T follicular helper cell (primary cell): ENCODE results near the gene SLC12A9.
"Not testable (repeated sequence)": the region's sequence is repeated elsewhere in the genome, so short reads cannot be mapped to it uniquely, and the experiment has no call there.

Experiments
- DNase-seq: peaks from one replicate; pipeline ENCODE4 v3.0.0-alpha.2; 2020; ENCODE audit warnings: low read depth

SLC12A9 gene

DNA sequence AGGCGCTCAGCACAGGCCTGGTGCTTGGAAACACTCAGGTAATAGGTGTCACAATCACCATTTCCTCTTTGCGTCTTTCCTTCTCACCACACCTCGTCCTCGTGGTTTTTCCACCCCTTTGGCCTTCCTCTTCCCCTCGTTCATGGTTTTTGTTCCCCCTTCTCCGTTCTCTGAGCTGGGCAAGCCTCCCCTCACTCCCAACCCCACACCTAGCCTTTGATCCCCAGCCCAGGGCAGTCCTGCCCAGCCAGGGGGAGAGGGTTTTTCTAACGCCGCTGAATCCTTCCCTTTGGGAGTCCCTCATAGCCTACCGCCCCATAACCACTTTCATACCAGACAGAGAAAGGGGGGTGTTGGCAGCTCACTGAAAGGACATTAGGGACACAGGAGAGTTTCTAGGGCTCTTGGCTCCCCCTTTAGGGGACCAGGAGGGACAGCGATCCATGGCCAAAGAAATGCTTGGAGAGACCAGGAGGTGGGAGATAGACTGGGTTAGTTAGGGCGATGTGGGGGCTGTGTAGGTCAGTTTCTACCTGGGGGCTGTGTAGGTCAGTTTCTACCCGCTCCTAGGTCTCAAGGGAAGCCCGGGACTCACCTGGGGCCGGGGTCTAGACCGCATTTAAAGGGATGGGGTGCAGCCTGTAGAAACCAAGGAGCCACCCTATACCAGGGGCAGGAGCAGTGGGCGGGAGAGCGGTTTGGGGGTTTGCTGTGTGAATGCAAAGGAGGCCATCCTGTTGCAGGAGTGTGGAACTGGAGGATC lies 26.6 kb upstream of the SLC12A9 start:
- DNase-seq: no peak

DNA sequence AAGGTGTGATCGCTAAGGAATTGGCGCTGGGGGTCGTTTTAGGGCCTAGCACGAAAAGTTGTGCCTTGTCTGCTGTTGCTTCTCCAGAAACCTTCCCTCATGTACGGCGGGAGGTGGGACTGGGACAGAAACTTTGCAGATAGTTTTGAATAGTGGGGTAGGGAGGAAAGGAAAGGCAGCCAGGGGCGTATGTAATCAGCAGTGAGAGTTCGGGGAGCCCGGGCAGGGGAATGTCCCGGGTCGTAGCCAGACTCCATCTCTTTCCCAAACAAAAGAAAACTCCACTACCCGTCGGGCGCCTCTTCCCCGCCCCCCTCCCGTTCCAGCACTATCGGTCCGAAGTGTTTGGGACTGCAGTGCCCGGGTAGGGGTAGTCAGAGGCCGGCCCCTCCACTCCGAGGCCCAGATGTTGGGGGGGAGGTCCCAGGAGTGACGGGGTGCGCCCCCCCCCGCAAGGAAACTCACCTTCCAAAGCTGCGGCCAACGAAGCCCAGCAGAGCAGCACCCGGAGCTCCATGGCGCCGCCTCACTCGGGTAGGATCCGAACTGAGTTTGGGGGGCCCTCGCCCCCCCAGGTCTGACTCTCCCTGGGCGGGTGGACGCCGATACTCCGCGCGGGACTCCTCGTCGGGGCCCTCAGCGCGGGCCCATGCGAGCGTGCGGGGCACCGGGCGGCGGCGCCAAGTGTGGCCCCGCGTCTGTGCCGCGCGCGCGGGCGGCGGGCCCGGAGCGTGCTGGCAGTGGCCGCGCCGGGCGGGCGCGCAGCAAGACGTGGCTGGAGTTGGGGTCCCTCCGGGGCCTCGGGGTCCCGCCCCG lies 25.8 kb upstream of the SLC12A9 start:
- no peak for DNase-seq

DNA sequence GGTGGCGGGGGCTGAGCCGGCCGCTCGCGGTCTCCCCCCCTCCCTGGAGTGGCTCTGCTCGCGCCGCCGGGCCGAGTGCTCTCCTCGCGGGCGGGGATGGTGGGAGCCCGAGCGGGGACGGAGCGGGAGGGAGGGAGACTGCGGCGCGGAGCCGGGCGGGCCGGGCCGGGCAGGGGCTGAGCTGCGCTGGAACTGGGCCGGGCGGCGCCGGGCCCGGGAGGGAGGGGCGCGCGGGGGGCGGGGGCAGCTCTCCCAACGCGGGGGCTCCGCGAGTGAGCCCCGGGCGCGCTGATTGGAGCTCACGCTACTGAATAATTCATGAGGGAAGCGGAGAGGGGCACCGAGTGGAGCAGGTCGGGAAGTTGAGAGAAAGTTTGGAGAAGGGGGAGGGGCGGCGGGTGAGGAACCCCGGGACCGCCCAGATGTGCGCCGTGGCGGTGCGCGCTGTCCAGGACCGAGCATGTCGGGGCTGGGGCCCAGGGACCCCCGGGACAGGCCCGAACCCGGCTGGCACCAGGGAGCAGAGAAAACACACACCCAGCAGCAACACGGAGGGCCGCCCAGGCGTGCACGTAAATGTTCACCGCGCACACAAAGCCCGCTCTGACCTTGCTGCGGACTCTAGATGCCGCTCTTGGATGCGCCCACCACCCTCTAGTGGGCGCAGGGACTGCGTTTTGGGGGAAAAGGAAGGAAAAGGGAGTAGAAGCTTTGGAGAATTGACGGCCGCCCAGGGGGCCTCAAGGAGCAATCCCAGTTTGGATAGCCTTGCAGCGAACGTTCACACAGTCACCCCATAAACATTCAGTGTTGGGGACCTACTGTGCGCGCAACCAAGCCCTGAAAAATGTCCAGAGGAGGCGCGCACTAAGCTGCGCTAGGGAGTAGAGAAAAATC lies 24.9 kb upstream of the SLC12A9 start, which contains the start of gene EPHB4:
EPHB4 (minus strand) TSS at position 194 of the 897 bp plus-strand sequence. CDS start 493 bp downstream, outside the sequence.
- DNase-seq: no peak

DNA sequence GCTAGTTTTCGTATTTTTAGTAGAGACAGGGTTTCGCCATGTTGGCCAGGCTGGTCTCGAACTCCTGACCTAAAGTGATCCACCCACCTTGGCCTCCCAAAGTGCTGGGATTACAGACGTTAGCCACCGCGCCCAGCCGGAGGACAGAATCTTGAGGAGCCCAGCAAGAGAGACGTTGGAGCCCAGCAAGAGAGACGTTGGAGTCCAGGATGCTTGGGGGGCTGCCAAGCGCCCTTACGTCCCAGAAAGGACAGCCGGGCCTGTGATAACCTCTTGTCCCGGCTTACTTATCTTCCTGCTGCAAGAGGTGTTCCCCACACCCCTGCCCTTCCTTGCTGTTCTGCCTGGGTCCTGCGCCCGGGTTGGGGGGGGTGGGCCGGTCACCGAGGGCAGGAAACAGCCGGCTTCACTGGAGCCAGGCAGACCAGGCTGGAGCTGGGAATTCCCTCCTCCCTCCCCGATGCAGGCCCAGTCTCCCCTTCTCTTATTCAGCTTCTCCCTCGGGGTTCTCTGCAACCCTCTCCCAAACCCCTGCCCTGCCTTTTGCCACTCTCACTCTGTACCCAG lies 23.3 kb upstream of the SLC12A9 start:
- DNase-seq: no peak

DNA sequence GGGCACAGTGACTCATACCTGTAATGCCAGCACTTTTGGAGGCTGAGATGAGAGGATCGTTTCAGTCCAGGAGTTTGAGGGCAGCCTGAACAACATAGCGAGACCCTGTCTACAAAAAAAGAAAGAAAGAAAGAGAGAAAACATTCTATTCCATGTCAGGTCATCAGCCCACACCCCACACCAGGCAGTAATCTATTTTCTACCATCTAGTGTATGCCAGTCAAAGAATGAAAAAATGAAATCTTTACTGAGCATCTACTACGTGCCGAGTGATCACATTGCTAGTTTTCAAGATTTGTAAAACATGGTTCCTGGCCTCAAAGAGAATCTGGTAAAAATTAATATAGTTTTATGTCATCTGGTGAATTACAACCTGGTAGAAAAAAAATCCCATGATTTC lies 22.1 kb upstream of the SLC12A9 start:
- no peak for DNase-seq

DNA sequence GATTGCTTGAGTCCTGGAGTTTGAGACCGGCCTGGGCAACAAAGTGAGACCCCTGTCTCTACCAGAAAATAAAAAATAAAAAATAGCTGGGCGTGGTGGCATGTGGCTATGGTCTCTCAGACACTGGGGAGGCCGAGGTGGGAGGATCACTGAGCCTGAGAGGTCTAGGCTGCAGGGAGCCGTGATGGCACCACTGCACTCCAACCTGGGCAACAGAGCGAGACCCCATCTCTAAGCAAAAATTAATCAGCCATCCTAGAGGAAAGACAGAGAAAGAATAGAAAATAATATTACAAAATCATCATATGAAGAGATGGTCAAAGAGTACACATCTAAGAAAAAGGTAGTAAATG lies 20.3 kb upstream of the SLC12A9 start:
- DNase-seq: no peak

DNA sequence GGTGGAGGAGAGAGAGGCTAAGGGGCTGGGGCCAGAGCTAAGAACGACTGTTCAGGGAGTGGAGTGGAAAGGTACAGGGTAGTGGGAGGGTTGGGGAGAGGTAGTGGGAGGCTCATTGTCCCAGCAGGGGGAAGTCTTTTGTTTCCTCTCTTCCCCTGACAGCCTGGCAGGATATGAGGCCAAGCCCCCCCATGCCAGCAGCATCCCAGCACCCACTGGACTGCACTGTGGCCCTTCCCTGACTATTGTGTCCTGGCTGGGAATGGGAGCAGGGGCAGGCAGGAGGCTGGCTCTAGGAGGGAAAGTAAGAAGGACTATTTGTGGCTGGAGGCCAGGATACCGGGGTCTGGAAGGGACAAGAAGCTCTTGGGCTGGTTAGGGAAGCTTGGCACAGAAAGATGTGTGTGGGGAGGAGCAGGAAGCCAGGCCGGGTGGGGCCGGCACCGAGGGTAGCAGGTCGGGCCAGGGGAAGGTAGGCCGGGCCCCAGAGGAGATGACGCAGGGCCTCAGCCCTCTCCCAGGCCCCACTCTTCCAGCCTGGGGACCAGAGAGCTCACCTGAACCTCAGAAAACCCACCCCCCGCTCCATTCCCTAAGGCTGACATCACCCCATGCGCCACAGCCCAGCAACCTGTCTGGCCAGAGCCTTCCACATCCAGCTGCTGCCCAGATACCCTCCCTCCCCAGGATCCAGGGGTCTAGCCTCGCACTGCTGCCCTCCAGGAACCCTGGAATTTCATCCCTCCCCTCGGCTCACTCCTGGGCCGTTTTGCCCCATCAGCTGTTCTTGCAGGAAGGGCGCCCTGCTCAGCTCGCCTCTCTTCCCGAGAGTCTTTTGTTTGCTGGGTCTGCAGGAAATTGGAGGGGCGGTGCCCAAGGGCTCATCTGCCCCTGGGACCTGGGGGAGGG lies 16.4 kb upstream of the SLC12A9 start:
- DNase-seq: no peak

DNA sequence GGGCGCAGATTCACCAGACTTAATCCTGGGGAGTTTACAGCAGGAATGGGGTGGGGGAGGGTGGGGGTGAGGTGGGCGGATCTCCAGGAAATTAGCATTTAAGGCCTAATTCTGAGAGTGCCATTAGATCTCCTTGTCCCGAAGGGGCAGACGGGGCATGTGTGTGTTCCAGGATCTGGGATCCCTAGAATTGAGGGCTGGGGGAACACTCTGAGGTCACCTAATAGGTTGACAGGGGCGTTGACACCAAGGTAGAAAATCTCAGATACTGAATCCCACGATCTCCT lies 15.8 kb upstream of the SLC12A9 start:
- DNase-seq: no peak

DNA sequence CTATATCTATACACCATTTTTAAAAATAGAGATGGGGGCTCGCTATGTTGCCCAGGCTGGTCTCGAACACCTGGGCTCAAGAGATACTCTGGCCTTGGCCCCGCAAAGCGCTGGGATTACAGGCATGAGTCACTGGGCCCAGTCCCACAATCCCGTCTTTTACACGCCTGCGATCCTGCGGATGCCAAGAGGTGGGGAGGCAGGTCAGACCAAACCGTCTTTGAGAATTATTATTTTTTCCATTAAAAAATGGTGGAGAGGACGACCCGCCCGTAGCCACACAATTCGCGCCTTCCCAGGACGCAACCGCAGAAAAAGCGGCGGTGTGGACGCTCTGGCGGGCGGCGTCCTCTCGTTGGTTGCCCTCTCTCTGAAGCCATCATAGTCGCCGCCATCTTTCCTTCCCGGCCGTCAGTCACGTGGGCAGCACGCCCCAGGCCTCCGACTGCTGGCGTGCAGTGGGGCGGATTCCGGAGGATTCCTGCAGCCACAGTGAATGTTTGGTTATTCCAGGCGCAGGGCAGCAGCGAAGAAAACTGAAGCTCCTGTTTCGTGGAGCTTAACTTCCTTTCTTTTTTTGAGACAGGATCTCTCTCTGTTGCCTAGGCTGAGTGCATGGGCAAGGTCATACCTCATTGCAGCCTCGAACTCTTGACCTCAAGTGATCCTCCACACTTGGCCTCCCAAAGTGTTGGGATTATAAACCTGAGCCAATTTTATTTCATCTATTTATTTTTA lies 15.2 kb upstream of the SLC12A9 start:
- peak; percentile 56 for DNase-seq

DNA sequence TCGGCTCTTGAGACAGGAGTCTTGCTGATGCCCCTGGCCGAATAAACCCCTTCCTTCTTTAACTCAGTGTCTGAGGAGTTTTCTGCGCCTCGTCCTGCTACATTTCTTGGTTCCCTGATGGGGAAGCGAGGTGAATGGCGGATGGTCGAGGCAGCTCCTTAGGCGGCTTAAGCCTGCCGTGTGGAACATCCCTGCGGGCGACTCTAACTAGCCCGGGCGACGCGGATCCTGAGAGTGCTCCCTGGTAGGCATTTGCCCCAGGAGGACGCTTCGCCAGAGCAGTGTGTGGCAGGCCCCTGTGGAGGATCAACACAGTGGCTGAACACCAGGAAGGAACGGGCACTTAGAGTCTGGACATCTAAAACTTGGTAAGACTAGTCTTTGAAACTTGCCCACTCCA lies 13.2 kb upstream of the SLC12A9 start:
- DNase-seq: no peak

DNA sequence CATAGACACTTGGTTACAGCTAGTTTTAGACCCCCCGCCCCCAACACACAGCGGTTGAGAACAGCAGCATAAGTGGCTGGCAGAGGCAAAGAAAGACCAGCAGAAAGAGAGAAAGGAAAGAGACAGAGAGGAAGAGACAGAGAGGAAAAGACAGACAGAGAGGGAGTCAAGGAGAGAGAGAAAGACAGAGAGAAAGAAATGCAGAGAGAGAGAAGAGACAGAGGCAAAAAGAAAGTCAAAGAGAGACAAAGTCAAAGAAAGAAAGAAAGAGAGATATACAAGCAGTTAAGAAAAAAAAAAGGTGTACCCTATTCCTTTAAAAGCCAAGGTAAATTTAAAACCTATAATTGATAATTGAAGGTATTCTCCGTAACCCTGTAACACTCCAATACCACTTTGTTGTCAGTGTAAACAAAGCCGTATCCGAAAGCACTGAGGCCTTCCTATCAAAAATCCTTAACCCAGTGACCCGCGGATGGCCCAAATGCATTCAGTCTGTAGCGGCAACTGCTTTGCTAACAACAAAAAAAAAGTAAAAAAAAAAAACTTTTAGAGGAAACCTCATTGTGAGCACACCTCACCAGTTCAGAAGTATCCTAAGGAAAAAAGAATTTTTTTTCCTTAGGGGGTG lies 11.9 kb upstream of the SLC12A9 start:
- DNase-seq: no peak

DNA sequence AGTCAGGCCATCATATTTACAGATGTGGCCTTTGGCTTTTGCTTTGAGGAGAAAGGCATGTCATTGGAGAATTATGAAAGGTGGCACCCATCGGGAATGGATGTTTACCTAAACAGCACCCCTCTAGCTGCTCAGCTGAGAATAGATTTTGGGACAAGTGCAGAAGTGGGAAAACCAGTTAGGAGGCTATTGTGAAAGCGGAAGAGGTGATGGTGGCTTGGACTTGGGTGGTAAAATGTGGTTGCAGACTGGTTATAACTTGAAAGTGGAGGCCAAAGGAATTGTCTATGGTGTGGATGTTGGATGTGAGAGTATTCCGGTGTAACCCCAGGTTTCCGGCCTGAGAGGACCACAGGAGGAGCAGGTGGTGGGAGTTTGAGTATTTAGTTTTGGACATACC lies 5.2 kb upstream of the SLC12A9 start:
- no peak for DNase-seq

DNA sequence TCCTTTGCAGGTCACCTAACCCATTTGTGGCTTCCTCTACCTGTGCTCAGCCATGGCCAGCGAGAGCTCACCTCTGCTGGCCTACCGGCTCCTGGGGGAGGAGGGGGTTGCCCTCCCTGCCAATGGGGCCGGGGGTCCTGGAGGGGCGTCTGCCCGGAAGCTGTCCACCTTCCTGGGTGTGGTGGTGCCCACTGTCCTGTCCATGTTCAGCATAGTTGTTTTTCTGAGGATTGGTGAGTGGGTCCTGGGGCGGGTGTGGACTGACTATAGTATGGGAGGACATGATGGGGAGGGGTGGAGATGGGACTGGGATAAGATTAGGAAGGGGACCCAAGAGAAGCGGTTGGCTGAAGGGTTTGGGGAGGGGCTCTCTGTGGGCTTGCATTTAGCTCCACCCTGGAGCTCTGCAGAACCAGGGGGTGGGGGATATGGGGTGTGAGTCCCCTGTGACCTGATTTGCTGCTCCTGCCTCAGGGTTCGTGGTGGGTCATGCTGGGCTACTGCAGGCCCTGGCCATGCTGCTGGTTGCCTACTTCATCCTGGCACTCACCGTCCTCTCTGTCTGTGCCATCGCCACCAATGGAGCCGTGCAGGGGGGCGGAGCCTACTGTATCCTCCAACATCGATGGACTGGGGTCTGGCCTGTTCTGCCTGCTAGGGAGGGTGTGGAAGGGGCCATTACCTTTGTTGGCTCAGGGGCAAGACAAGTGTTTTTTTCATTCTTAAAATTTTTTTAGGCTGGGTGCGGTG lies 1.8 kb downstream of the SLC12A9 start:
- DNase-seq: no peak

DNA sequence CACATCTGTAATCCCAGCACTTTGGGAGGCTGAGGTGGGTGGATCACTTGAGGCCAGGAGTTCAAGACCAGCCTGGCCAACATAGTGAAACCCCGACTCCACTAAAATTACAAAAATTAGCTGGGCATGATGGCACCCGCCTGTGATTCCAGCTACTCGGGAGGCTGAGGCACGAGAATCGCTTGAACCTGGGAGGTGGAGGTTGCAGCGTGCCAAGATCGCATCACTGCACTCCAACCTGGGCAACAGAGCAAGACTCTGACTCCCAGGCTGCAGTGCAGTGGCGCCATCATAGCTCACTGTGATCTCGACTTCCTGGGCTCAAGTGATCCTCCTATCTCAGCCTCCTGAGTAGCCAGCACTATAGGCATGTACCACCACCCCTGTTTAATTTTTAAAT lies 2.4 kb downstream of the SLC12A9 start:
- DNase-seq: not testable (repeated sequence)

DNA sequence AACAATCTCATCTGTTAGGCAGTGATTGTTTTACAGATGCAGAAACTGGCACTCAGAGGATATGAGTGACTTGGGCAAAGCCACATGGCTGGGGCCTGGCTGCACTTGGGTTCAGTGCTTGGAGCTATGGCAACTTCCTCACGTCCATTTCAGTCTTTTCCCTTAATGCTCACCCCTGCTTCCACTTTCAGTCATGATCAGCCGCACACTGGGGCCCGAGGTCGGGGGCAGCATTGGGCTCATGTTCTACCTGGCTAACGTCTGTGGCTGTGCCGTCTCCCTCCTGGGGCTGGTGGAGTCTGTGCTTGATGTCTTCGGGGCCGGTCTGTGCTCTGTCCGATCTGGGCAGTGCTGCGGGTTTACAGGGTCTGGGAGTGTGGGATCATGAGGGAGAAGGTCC lies 3.0 kb downstream of the SLC12A9 start:
- DNase-seq: no peak

DNA sequence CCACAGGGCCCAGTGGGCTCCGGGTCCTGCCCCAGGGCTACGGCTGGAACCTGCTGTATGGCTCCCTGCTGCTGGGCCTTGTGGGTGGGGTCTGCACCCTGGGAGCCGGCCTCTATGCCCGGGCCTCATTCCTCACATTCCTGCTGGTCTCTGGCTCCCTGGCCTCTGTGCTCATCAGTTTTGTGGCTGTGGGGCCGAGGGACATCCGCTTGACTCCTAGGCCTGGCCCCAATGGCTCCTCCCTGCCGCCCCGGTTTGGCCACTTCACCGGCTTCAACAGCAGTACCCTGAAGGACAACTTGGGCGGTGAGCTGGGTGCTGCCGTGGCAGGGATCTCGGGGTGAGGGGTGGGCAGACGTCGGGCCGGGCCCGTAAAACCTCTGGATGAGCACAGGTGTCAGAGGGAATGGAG lies 4.4 kb downstream of the SLC12A9 start:
- no peak for DNase-seq

DNA sequence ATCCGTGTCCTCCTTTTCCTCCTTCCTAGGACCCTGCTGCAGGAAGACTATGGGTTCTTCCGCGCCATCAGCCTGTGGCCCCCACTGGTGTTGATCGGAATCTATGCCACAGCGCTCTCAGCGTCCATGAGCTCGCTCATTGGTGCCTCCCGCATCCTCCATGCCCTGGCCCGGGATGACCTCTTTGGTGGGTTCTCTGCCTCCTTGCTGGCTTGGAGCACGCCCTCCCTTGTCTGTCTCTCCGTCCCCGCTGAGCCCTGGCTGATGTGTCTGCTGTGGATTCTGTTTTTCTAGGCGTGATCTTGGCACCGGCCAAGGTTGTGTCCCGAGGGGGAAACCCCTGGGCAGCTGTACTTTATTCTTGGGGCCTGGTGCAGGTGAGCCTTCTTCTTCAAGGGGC lies 7.3 kb downstream of the SLC12A9 start:
- DNase-seq: no peak

DNA sequence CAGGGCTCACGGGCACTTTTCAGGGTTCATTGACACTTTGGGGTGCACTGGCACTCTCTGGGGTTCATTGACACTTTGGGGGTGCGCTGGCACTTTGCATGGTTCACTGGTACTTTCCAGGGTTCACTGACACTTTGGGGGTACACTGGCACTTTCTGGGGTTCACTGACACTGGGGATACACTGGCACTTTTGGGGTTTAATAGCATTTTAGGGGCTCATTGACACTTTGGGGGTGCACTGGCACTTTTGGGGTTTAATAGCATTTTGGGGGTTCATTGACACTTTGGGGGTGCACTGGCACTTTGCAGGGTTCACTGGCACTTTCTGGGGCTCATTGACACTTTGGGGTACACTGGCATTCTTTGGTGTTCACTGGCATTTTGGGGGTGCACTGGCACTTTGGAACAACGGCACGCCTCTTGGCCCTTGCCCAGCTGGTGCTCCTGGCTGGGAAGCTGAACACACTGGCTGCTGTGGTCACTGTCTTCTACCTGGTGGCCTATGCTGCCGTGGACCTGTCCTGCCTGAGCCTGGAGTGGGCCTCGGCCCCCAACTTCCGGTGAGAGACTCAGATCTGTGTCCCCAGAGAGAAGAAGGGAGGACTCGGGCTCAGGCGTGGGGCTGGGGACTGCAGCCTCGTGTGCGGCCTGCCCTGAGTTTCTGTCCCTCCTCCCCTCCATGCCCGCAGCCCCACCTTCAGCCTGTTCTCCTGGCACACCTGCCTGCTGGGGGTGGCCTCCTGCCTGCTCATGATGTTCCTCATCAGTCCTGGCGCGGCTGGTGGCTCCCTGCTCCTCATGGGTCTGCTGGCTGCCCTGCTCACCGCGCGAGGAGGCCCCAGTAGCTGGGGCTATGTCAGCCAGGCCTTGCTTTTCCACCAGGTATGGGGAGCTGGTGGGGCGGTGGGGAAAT lies 8.4 kb downstream of the SLC12A9 start:
- DNase-seq: no peak
